ENCODE measurements around the gene OR5A1.
"Not testable (repeated sequence)": the region's sequence is repeated elsewhere in the genome, so short reads cannot be mapped to it uniquely, and the experiment has no call there.

The OR5A1 gene

GRCh38 chr11:59436169-59436568, at the start of gene OR5A1:
TSS of gene OR5A1 (plus strand) at chr11:59436469. CDS start at chr11:59443169, 6,700 bp downstream.
- no peak for DNase-seq

GRCh38 chr11:59394186-59394585, 42.1 kb upstream of the OR5A1 start:
- DNase-seq = no peak

- DNase-seq = no peak
Observed at GRCh38 chr11:59400461-59401261, 35.6 kb upstream of the OR5A1 start.

- peak in 1 of 3 donors; percentile 12 for DNase-seq
Observed at GRCh38 chr11:59401262-59401552, 35.1 kb upstream of the OR5A1 start.

- no peak for DNase-seq
Observed at GRCh38 chr11:59403546-59403945, 32.7 kb upstream of the OR5A1 start.

GRCh38 chr11:59413646-59414045, 22.6 kb upstream of the OR5A1 start:
- peak; percentile 35 to 56 (median 51) for DNase-seq

- DNase-seq = peak; percentile 47 to 65 (median 64)
Observed at GRCh38 chr11:59415111-59415510, 21.2 kb upstream of the OR5A1 start.

GRCh38 chr11:59416613-59417012, 19.7 kb upstream of the OR5A1 start:
- DNase-seq = no peak

GRCh38 chr11:59417023-59417422, 19.2 kb upstream of the OR5A1 start:
- DNase-seq = no peak

- no peak for DNase-seq
Observed at GRCh38 chr11:59418156-59418555, 18.1 kb upstream of the OR5A1 start.

- peak in 2 of 3 donors; percentile 4 to 17 for DNase-seq
Observed at GRCh38 chr11:59423835-59424234, 12.4 kb upstream of the OR5A1 start.

GRCh38 chr11:59425131-59425530, 11.1 kb upstream of the OR5A1 start:
- DNase-seq = no peak

GRCh38 chr11:59426361-59427067, 9.8 kb upstream of the OR5A1 start, which contains the start of gene OR5A2:
TSS of gene OR5A2 (minus strand) at chr11:59426413. CDS start at chr11:59422953, 3,460 bp downstream.
- no peak for DNase-seq

- no peak for DNase-seq
Observed at GRCh38 chr11:59427068-59427382, 9.2 kb upstream of the OR5A1 start.

GRCh38 chr11:59429924-59430516, 6.2 kb upstream of the OR5A1 start:
- DNase-seq = peak; percentile 81 to 91 (median 87)

- DNase-seq = no peak
Observed at GRCh38 chr11:59437770-59438169, 1.5 kb downstream of the OR5A1 start.

GRCh38 chr11:59445624-59446023, 9.4 kb downstream of the OR5A1 start:
- DNase-seq = not testable (repeated sequence)

GRCh38 chr11:59448484-59448883, 12.2 kb downstream of the OR5A1 start:
- DNase-seq = no peak

GRCh38 chr11:59456661-59457060, 20.4 kb downstream of the OR5A1 start, which contains the start of gene OR4D6:
TSS of gene OR4D6 (plus strand) at chr11:59456961. CDS start at chr11:59456961, 0 bp downstream.
- no peak for DNase-seq

- no peak for DNase-seq
Observed at GRCh38 chr11:59459916-59460315, 23.6 kb downstream of the OR5A1 start.

GRCh38 chr11:59463190-59463641, 26.9 kb downstream of the OR5A1 start:
- no peak for DNase-seq

- DNase-seq = no peak
Observed at GRCh38 chr11:59473015-59473414, 36.7 kb downstream of the OR5A1 start, which contains the start of gene OR4D10. TSS of gene OR4D10 (plus strand) at chr11:59473315. CDS start at chr11:59477430, 4,115 bp downstream.

GRCh38 chr11:59475176-59475575, 38.9 kb downstream of the OR5A1 start:
- peak in 1 of 3 donors; percentile 7 for DNase-seq

- peak in 2 of 3 donors; percentile 34 to 49 for DNase-seq
Observed at GRCh38 chr11:59479906-59480305, 43.6 kb downstream of the OR5A1 start.
